HepG2 (cell line): ENCODE data around the gene PGM2. TPM values are rescaled to one million over a fixed set of nuclear protein-coding genes. Genes with fewer than 3 reads are reported as not detected.

Experiments used
- HDAC1 ChIP-seq: sonication (generic); formaldehyde crosslinking; IDR thresholded peaks from 2 replicates; pipeline ENCODE4 v1.5.1; 2020; ENCODE audit warnings: mild to moderate bottlenecking, missing genetic modification reagents
- HMGXB3 ChIP-seq: sonication (generic); formaldehyde crosslinking; IDR thresholded peaks from 2 replicates; pipeline ENCODE4 v1.4.0; 2020; ENCODE audit warnings: missing genetic modification reagents, borderline replicate concordance
- HNF1A ChIP-seq, 2 experiments: sonication (generic) in 1 of 2; formaldehyde crosslinking in 1 of 2; IDR thresholded peaks; 2 replicates each; pipeline versions ENCODE4 v1.4.0 to v1.6.1; 2016 to 2020; ENCODE audit warnings: borderline replicate concordance in 1 of 2, low read depth in 1 of 2, mild to moderate bottlenecking in 1 of 2, missing genetic modification reagents in 1 of 2
- HNRNPLL ChIP-seq: fragments of 200-400 bp; formaldehyde crosslinking; IDR thresholded peaks from 2 replicates; pipeline ENCODE4 v1.6.1; 2017; ENCODE audit warnings: mild to moderate bottlenecking, low read depth, low read length; ENCODE audit not compliant: poor library complexity, severe bottlenecking
- HOXD1 ChIP-seq: sonication (generic); formaldehyde crosslinking; IDR thresholded peaks from 2 replicates; pipeline ENCODE4 v1.5.0; 2020; ENCODE audit warnings: missing genetic modification reagents
- IKZF1 ChIP-seq: fragments of 450-650 bp; IDR thresholded peaks from 2 replicates; pipeline ENCODE4 v1.7.1; 2016
- MAZ ChIP-seq, 2 experiments: sonication (generic) in 1 of 2; formaldehyde crosslinking in 1 of 2; IDR thresholded peaks; 2 replicates each; pipeline versions ENCODE4 v1.5.0 to v1.6.1; 2012 to 2020; ENCODE audit warnings: low read depth in 2 of 2, mild to moderate bottlenecking in 2 of 2, borderline replicate concordance in 1 of 2, improper control_type of control experiment in 1 of 2, low read length in 1 of 2, missing genetic modification reagents in 1 of 2, moderate library complexity in 1 of 2
- MLX ChIP-seq: IDR thresholded peaks from 2 replicates; pipeline ENCODE4 v1.6.1; 2016
- NCOR1 ChIP-seq: fragments of 200-600 bp; sonication (generic); IDR thresholded peaks from 2 replicates; pipeline ENCODE4 v1.7.0; 2017; ENCODE audit warnings: antibody characterized with exemption, low read length, borderline replicate concordance
- SAP130 ChIP-seq: IDR thresholded peaks from 2 replicates; pipeline ENCODE4 v1.6.1; 2016; ENCODE audit warnings: low read depth
- SMYD3 ChIP-seq: sonication (generic); formaldehyde crosslinking; IDR thresholded peaks from 2 replicates; pipeline ENCODE4 v1.8.1; 2023; ENCODE audit warnings: mild to moderate bottlenecking, missing genetic modification reagents
- SOX6 ChIP-seq, 2 experiments: fragments of 450-650 bp in 1 of 2; sonication (generic) in 1 of 2; formaldehyde crosslinking in 1 of 2; IDR thresholded peaks; 2 replicates each; pipeline versions ENCODE4 v1.4.0 to v1.6.1; 2017 to 2020; ENCODE audit warnings: antibody characterized with exemption in 1 of 2, mild to moderate bottlenecking in 1 of 2, missing genetic modification reagents in 1 of 2
- TARDBP ChIP-seq: sonication (generic); formaldehyde crosslinking; IDR thresholded peaks from 2 replicates; pipeline ENCODE4 v1.8.0; 2022; ENCODE audit warnings: mild to moderate bottlenecking, missing genetic modification reagents
- ZBTB1 ChIP-seq: sonication (generic); formaldehyde crosslinking; IDR thresholded peaks from 2 replicates; pipeline ENCODE4 v1.4.0; 2020; ENCODE audit warnings: missing genetic modification reagents, borderline replicate concordance
- ZNF333 ChIP-seq: sonication (generic); formaldehyde crosslinking; IDR thresholded peaks from 2 replicates; pipeline ENCODE4 v1.4.0; 2020; ENCODE audit warnings: mild to moderate bottlenecking, missing genetic modification reagents, borderline replicate concordance
- ZNF501 ChIP-seq: sonication (generic); formaldehyde crosslinking; IDR thresholded peaks from 2 replicates; pipeline ENCODE4 v1.5.1; 2020; ENCODE audit warnings: mild to moderate bottlenecking, moderate library complexity, missing genetic modification reagents
- ZNF644 ChIP-seq: IDR thresholded peaks from 2 replicates; pipeline ENCODE4 v1.6.1; 2016; ENCODE audit warnings: low read depth
- ZNF761 ChIP-seq: sonication (generic); formaldehyde crosslinking; conservative IDR thresholded peaks from 2 replicates; pipeline ENCODE4 v1.4.0; 2020; ENCODE audit warnings: mild to moderate bottlenecking, missing genetic modification reagents
- polyA plus RNA-seq, 8 experiments: library from polyadenylated mRNA; depleted of rRNA in 3 of 8; stranded (reverse) in 7 of 8; unstranded in 1 of 8; fragments of >200 nt; fragmentation: Illumina TruSeq in 4 of 8; extraction: Trizol in 4 of 8; gene quantifications; 2 replicates each; pipeline versions ENCODE4 v1.2.1 to v1.2.3, GENCODE V29; 2011 to 2016; ENCODE audit warnings: low read depth in 4 of 8, missing spikeins in 1 of 8, mixed read lengths in 1 of 8; ENCODE audit not compliant: insufficient read depth in 1 of 8
- total RNA-seq, 5 experiments: library from RNA; depleted of rRNA; stranded (reverse); fragments of >200 nt; fragmentation: Illumina TruSeq; extraction: Trizol; gene quantifications; 2 replicates each; pipeline ENCODE4 v1.2.3, GENCODE V29; 2016; ENCODE audit warnings: low read depth in 1 of 5

The PGM2 gene
- total and polyA plus RNA-seq, 2 of the 13 experiments (the other 11 are each of a cell fraction or from before 2014, with no cell fraction given), result 14.6 to 36.9 TPM

GRCh38 chr4:37826295-37827029, at the start of gene PGM2 (continued):
- TF ChIP-seq HMGXB3, result 0 out of 2 replicates have a peak, but pooled peaks have one; percentile 17
- no peak; the same call in 1 of the 2 replicates for TF ChIP-seq MLX (CRISPR knock-in tag)
- 0 out of 2 replicates have a peak, but pooled peaks have one; percentile 26 for TF ChIP-seq NCOR1
- no peak for TF ChIP-seq MAZ (IDR thresholded peaks at IDR 0.05; ENCODE audit: borderline replicate concordance, low read depth, low read length)
- TF ChIP-seq MAZ (CRISPR knock-in tag; IDR thresholded peaks at IDR 0.05; ENCODE audit: low read depth), result peak; percentile 81
- TF ChIP-seq ZBTB1, result peak; percentile 70; the same call in 1 of the 2 replicates
- peak; percentile 73; the same call in 1 of the 2 replicates for TF ChIP-seq TARDBP (CRISPR knock-in tag)
- TF ChIP-seq HNF1A (IDR thresholded peaks at IDR 0.05; ENCODE audit: low read depth), result no peak
- peak; percentile 63; the same call in 1 of the 2 replicates for TF ChIP-seq HNF1A (CRISPR knock-in tag; IDR thresholded peaks at IDR 0.05; ENCODE audit: borderline replicate concordance)
- TF ChIP-seq HNRNPLL, result peak; percentile 76
- TF ChIP-seq ZNF644 (CRISPR knock-in tag), result 0 out of 2 replicates have a peak, but pooled peaks have one; percentile 25
- no peak for TF ChIP-seq SMYD3 (CRISPR knock-in tag)
- no peak for TF ChIP-seq ZNF333
- TF ChIP-seq ZNF761 (CRISPR knock-in tag), result peak; percentile 86
- peak; percentile 91 for TF ChIP-seq HDAC1 (CRISPR knock-in tag)
- TF ChIP-seq HOXD1 (CRISPR knock-in tag), result peak; percentile 49; the same call in 1 of the 2 replicates
- no peak for TF ChIP-seq IKZF1
- TF ChIP-seq SOX6 (IDR thresholded peaks at IDR 0.05), result no peak
- peak; percentile 56 for TF ChIP-seq SOX6 (CRISPR knock-in tag; IDR thresholded peaks at IDR 0.05)
- TF ChIP-seq SAP130 (CRISPR knock-in tag), result peak; percentile 94
- TF ChIP-seq ZNF501 (CRISPR knock-in tag), result peak; percentile 87
